Hematopoietic multipotent progenitor cell (in vitro differentiated cells): ENCODE results near the gene TCERG1L. TPM values are rescaled to one million over a fixed set of nuclear protein-coding genes. Genes with fewer than 3 reads are reported as not detected.
"Not testable (repeated sequence)": the region's sequence is repeated elsewhere in the genome, so short reads cannot be mapped to it uniquely, and the experiment has no call there.

Experiments used
- DNase-seq, 3 donors: peaks; one replicate each; pipeline ENCODE4 v3.0.0-alpha.2; 2011 to 2015; ENCODE audit warnings: low read depth in 2 of 3, low spot score in 2 of 3
- total RNA-seq: library from RNA; depleted of rRNA; stranded (reverse); fragments of >200 nt; gene quantifications from one replicate; pipeline ENCODE4 v1.2.3, GENCODE V29; 2012

The TCERG1L gene
- total RNA-seq, 1 donor = under 0.01 TPM

DNA sequence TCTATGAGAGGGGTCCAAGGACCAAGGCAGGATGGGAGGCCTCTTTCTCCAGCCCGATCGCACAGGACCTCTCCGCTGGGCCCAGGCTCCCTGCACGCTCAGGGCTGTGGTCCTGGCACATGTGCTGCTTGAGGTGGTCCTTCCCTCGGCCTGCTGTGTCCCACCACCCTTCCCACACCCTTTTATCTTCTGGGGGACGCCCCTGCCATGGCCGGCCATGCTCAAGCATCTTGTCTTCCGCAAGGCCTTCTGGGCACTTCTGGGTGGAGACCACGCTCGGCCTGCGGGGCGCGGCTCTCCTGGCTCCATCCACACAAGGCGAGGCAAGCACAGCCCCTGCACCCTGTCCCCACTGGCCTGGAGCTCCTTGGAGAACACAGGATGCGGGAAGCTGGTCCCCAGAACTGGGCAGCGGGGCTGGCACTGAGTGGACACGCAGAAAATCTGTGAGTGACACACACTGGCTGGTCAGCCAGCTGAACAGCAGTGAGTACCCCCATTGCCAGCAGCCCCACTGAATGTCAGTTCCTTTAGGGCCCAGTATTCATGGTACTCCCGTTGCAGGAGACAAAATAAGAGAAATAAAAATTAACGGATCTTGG lies 115.9 kb downstream of the TCERG1L start:
- DNase-seq = no peak

DNA sequence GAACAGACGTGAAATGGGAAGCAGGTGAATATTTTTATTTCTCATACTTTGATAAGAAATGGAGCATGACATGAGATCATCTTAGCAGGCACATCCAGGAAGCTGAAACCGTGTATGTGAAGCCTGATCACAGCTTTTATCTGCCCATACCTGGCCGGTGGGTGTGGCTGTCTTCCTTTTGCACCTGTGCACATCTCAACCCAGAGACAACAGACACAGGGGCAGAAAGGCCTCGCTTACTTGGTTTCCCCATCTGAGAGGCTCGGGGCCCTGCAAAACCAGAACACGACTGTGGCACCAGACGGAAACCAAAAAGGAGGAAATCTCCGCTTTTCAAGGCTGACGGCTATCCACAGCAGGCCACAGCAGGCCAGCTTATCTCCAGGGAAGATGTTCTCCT lies 116.4 kb downstream of the TCERG1L start:
- no peak for DNase-seq

DNA sequence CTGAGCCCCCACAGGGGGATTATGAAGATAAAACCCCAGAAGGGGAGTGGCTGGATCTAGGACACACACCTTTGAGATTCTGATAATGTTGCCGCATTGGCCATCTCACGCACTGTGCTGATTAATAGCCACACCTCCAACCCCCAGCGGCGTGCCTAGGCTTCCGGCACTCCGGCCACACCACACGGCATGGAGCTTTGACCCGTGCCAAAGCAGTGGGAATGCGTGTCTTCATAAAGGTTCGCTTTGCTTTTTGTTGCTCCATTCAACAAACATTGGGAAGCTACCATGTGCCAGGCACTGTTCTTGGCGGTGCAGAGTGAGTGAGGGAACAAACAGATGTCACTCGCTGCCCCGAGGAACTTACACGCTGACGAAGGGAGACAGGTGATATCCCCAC lies 117.6 kb downstream of the TCERG1L start:
- DNase-seq = no peak

DNA sequence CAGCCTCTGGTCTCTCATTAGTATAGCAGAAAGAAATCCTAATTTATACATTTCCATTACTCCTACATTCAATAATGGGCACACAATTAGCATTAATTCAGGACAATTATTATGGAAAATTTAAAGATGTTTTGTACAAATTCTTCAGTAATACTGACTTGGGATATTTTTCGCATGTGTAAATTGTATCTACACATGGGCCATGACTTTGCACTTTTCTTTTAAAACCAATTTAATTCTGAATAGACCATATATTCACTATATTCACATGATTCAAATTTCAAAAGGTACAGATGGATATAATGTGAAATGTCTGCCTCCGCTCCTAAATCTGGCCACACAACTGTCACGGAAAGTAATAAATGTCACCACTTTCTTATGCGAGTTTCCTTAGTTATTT lies 123.0 kb downstream of the TCERG1L start:
- no peak for DNase-seq

DNA sequence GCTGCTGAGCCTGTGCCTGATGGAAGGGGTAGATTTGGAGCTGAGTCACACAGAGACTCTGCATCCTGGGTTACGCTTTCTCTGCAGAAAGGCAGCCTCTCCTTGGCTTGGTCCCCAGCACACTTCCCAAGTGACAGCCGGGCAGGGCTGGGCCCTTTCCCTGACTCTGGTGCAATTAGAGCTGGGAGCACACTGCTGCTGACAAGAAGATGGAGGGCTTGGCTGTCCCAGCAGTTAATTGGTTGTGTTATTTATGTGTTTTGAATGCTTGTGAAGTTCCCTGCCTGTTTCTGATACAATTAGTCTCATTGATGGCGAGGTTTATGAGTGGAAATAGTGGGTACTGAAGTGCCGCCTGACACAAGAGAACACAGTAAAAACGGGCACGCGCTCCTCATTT lies 123.6 kb downstream of the TCERG1L start:
- no peak for DNase-seq

DNA sequence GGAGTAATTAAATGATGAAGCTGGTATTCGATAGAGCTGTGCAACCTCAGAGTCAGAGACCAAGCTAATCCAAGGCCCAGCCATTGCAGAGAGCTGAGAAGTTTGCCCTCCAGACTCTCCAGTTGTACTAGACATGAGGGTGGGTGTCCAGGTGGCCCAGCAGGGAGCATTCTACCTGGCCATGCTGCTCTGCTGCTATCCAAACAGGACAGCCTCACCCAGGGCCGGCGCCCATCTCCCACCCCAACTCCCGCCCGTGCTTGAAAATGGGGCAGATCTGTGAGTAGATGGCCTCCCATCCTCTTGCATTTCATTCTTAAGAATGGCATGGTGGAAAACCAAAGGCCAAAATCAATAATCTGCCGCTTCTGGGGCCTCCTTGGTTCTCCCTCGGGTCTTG lies 124.2 kb downstream of the TCERG1L start:
- no peak for DNase-seq

DNA sequence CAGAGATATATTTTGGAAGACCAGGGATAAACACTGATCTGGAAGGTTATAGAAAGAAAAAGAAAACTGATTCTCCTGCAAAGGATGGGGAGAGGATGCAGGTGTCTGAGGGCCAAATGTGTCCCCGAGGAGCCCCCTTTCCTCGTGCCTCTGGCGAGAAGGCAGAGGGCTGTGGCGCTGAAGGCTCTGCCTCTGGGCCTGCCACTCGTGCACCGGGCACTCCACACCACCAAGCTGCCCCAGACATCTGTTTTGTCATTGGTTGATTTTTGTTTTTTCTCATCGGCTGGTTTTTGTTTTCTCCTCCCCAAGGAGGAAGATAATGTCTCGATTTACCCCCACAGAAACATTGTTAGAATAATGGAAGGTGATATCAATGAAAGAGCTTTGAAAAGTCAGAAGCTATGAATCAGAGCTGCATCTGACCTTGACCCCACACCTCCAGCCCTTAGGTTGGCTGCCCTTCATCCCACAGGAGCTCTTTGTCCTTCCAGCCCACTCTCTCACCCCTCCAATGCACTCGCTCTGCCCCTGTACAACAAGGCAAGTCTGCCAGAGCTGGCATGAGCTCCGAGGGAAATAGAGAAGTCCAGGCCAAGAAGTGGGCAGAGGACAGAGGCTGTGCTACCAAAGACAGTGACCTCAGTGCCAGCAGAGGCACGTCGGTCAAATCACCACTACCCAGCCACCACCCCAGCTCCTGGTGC lies 124.8 kb downstream of the TCERG1L start:
- no peak for DNase-seq

DNA sequence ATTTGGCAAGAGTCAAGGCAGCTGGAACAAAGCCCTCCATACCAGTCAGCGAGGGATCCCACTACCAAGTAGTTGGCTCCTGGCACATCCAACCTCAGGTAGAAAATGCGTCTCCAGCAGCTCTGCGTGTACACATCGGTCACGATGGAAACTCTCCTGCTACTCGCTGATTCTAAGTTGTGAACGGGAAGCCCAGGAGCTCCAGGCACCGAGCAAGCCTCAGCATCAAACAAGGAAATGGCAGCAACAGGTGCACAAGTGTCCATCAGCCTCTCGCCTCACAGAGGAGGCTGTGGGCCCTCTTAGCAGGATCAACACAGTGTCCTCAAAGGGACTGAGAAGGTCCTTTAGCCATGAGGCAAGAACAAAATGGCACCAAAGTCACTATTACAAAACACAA lies 127.0 kb downstream of the TCERG1L start:
- DNase-seq = no peak

DNA sequence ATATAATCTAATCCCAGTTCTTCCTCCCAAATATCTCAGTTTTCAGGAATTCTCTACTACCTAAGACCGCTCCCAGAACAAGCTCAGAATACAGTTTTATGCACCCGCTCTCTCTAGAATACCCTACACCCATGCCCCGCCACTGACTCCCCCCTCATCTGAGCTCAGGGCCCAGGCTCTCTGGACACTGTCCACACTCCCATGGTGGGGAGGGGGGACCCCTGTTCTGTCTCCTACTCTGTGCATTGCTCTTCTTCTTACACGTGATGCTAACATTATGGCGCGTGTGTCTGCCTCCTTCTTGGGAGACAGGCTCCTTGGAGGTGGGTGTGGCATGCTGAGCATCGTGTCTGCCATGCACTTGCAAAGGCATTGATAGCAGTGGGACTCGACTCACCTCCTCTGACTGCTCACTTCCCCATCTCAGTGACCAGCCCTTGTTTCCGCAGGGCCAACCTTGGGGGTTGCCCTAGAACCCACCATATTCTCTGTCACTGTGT lies 127.9 kb downstream of the TCERG1L start:
- no peak for DNase-seq

DNA sequence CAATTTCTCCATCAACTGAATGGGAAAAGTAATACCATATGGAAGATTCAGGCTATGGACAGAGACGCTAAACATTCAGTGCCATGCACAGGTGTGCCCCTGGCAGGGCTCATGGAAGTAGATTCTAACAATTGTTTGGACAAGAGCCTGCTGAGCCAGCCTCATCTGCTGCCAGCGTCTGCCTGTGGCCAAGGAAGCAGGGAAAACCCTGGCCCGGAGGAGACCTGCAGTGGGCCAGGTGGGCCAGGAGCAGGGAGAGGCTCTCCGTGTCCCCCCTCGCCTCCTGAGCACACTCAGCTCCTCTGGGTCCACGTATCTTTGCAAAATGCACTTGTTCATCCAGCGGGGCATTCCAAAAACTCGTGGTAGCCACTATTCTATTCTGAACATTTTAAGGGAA lies 130.1 kb downstream of the TCERG1L start:
- no peak for DNase-seq

DNA sequence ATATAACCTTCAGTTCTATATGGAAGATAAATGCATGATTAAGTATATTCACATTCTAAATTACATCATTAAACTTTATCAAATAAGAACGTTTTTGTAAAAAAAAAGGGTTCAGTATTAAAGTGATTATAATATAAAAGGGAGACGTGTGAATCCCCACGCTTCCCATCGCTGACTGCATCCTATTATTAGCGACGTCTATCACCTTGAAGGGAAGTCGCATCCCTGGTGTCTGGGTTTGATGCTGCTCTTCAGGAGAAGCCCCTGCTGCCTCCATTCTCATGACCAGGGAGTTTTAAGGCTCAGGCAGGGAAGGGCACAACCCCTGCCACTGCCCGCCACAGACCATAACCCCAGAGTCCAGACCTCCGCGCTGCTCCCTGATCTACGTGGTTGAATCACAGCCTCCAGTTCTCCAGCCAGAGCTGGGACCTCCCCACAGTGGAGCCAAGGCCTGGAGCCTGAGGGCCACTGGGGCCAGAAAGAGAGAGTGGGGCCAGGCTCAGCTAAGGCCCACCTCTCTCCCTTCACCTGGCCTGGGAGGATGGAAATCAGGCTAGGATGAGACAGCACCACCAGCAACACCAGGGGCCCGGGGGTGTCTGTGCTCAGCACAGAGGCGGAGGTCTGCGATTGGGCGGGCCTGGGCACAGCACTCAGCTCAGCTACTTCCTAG lies 130.6 kb downstream of the TCERG1L start:
- DNase-seq = no peak

DNA sequence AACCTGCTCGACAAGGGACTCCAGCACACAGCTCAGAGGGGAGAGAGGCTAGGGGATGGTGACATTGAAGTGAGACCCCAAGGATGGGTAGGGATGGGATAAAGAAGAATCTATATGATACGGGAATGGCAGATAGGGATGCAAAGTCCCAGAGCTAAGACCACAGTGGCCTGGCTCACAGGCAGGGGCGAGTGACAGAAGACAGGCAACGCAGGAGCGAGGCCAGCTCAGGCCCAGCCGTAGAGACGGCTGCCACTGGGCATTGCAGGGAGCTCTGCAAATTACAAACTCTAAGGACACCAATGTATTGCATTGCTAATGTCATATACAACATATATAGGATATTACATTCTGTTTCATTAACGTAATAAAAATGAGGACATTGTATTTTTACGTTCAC lies 131.4 kb downstream of the TCERG1L start:
- no peak for DNase-seq

DNA sequence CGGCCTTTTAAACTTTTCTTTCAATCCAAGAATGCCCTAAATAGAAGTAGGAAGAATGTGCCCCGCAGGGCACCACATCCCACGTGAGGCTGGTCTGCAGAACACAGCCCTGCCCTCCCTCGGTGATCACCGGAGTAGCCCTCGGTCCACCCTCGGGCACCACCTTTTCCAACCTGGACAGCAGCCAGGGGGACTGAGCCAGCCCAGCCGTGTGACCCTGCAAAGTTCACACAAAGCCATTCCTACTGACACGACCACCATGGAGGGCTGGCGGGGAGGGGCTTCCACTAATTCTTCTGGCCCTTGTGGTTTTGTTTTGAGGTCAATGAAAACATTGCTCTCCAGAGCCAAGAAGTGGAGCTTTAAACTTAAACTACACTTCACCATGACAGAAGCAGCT lies 132.2 kb downstream of the TCERG1L start:
- DNase-seq = no peak

DNA sequence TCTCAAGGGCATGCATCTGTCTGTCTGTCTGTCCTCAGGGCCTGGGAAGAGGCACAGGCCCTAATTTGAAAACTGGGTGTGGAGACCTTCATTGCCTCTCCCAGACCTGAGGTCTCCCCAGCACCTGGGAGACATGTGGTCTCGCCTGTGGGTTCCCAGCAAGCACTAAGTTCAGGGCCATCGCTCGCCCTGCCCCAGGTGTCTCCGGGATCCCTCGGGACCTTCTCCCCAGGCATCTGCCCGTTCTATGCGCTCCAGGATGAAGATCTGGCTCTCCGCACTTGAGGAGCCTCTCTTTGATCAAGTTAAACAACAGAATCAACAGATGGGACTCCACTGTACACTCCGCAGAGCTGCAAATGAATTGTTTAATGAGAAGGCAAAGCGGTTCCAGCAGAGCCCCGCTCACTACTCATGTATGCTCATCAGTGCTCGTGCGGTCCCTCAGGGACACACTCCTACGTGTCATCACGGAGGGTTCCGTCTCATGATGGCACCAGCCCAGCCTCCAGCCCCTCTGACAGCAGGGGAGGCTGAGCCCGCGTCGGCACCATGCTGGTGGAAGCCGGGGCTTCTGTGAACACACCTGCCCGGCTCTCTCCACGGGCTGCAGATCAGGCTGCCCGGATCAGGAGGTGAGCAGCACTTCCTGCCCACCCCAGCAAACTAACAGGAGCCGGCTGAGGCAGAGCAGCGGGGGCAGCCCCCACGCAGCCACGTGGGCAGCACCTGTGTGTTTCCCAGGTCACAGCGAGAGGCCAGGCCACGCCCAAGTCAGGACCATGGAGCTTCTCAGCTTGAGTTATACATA lies 132.8 kb downstream of the TCERG1L start:
- DNase-seq = no peak

DNA sequence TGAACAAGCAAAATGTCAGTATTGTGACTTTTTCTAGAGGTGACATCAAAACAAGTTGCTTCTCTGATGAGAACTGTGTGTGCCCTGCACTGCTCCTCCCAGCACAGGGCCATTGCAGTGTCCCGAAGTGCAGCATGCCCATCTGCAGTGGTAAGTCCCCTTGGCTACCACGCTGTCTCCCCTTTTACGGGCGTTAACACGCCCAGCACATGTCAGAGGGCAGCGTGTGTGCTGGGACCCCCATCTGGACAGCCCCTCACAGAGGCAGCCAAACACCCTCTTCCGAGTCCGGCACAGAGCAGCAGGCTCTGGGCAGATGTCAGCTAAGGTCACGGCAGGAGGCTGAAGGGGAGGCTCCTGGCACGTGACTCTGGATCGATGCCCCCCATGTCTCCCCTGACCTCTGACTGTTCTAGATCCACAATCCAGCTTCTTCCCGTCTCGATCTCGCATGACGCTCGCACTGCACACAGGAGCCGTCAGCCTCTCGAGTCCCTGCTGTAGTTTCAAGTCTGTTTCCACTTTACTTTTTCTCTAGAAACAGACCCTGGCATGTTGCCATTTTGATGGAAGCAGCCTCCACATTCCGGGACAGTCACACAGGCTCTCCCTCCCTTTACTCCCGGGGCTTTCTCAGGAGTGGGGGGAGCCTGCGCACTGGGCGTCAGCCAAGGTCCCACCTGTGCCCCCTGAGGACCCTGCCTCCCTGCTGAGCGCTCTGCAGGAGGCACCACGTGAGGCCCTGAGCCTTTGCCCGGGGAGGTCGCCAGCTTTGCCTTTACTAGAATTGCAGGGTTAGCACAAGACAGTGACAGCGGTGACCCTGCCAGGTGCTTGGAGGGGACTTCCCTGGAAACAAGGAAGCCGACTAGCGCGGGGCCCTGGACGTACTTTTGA lies 133.8 kb downstream of the TCERG1L start:
- DNase-seq = no peak

DNA sequence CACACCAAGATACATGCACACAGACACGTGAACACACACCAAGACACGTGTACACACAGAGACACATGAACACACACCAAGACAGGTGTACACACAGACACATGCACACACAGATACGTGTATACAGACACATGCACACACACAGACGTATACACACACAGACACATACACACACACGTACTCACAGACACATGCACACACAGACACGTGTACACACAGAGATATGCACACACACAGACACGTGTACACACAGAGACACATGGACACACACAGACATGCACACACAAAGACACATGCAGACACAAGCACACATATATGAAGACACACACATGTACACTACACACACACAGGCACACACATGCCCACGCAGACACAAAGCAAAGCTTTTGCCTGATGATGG lies 134.6 kb downstream of the TCERG1L start:
- no peak for DNase-seq

DNA sequence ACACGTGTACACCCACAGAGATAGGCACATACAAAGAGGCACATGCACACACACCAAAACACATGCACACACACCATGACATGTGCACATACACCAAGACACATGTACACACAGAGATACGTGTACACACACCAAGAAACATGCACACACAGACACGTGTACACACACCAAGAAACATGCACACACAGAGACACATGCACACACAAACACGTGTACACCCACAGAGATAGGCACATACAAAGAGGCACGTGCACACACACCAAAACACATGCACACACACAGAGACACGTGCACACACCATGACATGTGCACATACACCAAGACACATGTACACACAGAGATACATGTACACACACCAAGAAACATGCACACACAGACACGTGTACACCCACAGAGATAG lies 135.2 kb downstream of the TCERG1L start:
- DNase-seq = not testable (repeated sequence)

DNA sequence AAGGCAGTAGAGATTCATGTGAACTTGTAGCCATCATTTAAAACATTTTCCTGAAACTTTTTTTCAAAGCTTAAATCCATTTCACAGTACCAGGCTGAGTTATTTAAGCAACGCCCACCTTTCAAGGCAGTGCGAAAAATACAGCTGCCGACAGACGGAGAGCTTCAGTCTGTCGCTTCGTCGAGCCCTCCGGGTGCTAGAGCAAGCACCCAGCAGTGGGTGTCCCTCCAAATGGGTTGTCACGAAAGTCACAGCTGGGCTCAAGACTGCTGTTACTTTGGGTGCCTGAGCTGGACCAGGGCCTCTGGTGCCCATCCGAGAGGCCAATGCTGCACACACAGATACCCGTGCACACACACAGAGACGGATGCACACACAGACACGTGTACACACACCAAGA lies 135.6 kb downstream of the TCERG1L start:
- DNase-seq = no peak

DNA sequence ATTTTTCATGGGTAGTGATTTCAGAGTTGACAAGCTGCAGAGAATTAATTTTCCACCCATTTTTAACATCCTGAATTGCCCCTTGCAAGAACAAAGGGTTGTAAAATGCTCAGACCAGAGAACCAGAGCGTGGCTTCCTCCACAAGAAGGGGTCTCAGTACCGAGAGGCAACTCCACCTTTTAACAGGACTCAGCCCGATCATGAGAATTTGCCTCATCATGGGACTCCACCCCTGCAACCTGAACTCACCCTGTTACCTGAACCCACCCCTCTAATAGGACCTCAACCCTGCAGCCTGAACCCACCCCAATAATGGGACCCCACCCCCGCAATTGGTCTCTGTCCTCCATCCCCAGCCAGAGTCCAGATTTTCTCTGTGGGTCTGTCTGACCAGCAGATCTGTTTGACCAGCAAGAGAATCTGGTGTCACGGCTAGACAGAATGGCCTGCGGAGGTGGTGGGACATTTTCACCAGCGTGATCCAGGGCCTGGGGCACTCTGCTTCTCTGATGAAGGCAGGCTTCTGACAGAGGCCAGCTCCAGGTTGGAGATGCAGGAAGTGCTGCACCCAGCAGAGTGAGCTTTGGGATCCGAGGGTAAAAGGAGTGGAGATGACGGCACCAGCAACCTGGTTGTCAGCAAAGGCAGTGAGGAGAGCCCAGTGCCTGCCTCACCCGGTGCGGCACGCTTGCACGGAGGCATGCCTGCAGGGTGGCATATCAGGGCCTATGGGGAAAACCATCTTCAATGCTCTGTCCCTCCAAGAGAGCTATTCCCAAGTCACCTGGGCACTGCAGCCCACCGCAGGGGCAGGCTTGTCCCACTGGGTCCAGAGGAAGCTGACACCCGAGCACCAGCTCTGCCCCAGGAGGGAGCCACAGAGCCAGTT lies 136.6 kb downstream of the TCERG1L start:
- no peak for DNase-seq
